HepG2 (cell line): ENCODE data around the gene BACE1-AS. TPM values are rescaled to one million over a fixed set of nuclear protein-coding genes. Genes with fewer than 3 reads are reported as not detected.

Experiments
- EZH2 ChIP-seq: conservative IDR thresholded peaks from 2 replicates; pipeline ENCODE4 v1.6.1; 2012; ENCODE audit warnings: mild to moderate bottlenecking, low read depth, low read length, moderate library complexity
- IRX3 ChIP-seq: sonication (generic); formaldehyde crosslinking; IDR thresholded peaks from 2 replicates; pipeline ENCODE4 v1.8.1; 2023; ENCODE audit warnings: mild to moderate bottlenecking, low read depth, missing genetic modification reagents, borderline replicate concordance
- ISL2 ChIP-seq: sonication (generic); formaldehyde crosslinking; IDR thresholded peaks from 2 replicates; pipeline ENCODE4 v1.5.0; 2020; ENCODE audit warnings: missing genetic modification reagents
- NR1H2 ChIP-seq: sonication (generic); formaldehyde crosslinking; IDR thresholded peaks from 2 replicates; pipeline ENCODE4 v1.8.1; 2022; ENCODE audit warnings: low read depth, missing genetic modification reagents, borderline replicate concordance
- RARA ChIP-seq: IDR thresholded peaks from 2 replicates; pipeline ENCODE4 v1.6.1; 2016; ENCODE audit warnings: missing genetic modification reagents, missing compliant biosample characterization
- TAF15 ChIP-seq: fragments of 200-400 bp; formaldehyde crosslinking; IDR thresholded peaks from one replicate; pipeline ENCODE4 v1.6.1; 2018; ENCODE audit warnings: mild to moderate bottlenecking, low read depth, low read length; ENCODE audit not compliant: poor library complexity, severe bottlenecking
- ZFX ChIP-seq: sonication (generic); formaldehyde crosslinking; IDR thresholded peaks from 2 replicates; pipeline ENCODE4 v1.4.0; 2020; ENCODE audit warnings: mild to moderate bottlenecking, low read depth, missing genetic modification reagents, moderate library complexity
- ZNF232 ChIP-seq: sonication (generic); formaldehyde crosslinking; IDR thresholded peaks from 2 replicates; pipeline ENCODE4 v1.4.0; 2020; ENCODE audit warnings: missing genetic modification reagents, borderline replicate concordance
- ZNF530 ChIP-seq: sonication (generic); formaldehyde crosslinking; IDR thresholded peaks from 2 replicates; pipeline ENCODE4 v1.5.0; 2020; ENCODE audit warnings: low read depth, mild to moderate bottlenecking, missing genetic modification reagents
- ZNF775 ChIP-seq: sonication (generic); formaldehyde crosslinking; IDR thresholded peaks from 2 replicates; pipeline ENCODE4 v1.4.0; 2020; ENCODE audit warnings: missing genetic modification reagents, mild to moderate bottlenecking, moderate library complexity, borderline replicate concordance
- ZNF776 ChIP-seq: sonication (generic); formaldehyde crosslinking; IDR thresholded peaks from 2 replicates; pipeline ENCODE4 v1.4.0; 2020; ENCODE audit warnings: mild to moderate bottlenecking, missing genetic modification reagents
- polyA plus RNA-seq, 8 experiments: library from polyadenylated mRNA; depleted of rRNA in 3 of 8; stranded (reverse) in 7 of 8; unstranded in 1 of 8; fragments of >200 nt; fragmentation: Illumina TruSeq in 4 of 8; extraction: Trizol in 4 of 8; gene quantifications; 2 replicates each; pipeline versions ENCODE4 v1.2.1 to v1.2.3, GENCODE V29; 2011 to 2016; ENCODE audit warnings: low read depth in 4 of 8, missing spikeins in 1 of 8, mixed read lengths in 1 of 8; ENCODE audit not compliant: insufficient read depth in 1 of 8
- total RNA-seq, 5 experiments: library from RNA; depleted of rRNA; stranded (reverse); fragments of >200 nt; fragmentation: Illumina TruSeq; extraction: Trizol; gene quantifications; 2 replicates each; pipeline ENCODE4 v1.2.3, GENCODE V29; 2016; ENCODE audit warnings: low read depth in 1 of 5
- TF ChIP-seq, protein P1 (sequence below): sonication (generic); formaldehyde crosslinking; IDR thresholded peaks from 2 replicates; pipeline ENCODE4 v1.4.0; 2020; ENCODE audit warnings: mild to moderate bottlenecking, missing genetic modification reagents
- TF ChIP-seq, protein P2 (sequence below): sonication (generic); formaldehyde crosslinking; IDR thresholded peaks from 2 replicates; pipeline ENCODE4 v1.9.0; 2022; ENCODE audit warnings: low read depth, missing genetic modification reagents
- TF ChIP-seq, protein P3 (sequence below): sonication (generic); formaldehyde crosslinking; conservative IDR thresholded peaks from 2 replicates; pipeline ENCODE4 v1.8.0; 2022; ENCODE audit warnings: missing genetic modification reagents
- TF ChIP-seq, protein P4 (sequence below): sonication (generic); formaldehyde crosslinking; IDR thresholded peaks from 2 replicates; pipeline ENCODE4 v1.4.0; 2020; ENCODE audit warnings: mild to moderate bottlenecking, missing genetic modification reagents

The BACE1-AS gene
- total and polyA plus RNA-seq, 2 of the 13 experiments (the other 11 are each of a cell fraction or from before 2014, with no cell fraction given), result 2.0 to 3.9 TPM

DNA sequence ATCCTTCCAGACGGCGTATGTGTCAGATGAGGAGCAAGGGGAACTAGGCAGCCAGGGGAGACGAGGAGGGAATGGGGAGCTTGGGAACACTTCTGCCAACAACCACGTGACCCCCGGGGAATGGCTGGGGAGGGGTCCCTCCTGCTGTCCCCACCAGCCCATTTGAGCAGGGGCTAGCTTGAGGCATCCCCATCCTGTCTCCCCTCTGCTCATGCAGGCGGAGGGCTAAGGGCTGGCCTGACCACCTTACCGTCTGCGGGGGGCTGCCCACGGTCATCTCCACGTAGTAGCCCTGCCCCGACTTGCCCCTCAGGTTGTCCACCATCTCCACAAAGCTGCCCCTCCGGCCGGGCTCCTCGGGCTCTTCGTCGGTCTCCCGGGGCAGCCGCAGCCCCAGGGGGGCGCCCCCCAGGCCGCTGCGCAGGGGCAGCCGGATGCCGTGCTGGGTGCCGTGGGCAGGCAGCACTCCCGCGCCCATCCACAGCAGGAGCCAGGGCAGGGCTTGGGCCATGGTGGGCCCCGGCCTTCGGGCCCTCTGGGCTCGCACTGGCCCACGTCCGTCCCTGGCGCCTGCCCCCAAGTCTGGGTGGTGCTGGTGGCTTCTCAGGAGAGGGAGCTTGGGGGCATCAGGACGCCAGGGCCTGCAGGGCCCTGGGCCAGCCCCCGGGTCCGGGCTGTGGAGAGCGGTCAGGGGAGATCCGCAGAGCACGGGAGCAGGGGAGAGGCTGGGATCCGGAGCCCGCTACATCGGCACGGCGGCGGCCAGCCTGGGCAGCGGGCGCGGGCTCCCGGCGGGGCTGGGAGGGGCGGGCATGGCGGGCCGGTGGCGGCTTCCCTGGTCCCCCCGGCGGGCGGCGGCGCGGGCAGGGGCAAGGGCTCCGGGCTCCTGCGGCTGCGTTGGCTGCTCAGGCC is 24.4 kb downstream of the BACE1-AS start (continued):
- TF ChIP-seq, protein P1, sequence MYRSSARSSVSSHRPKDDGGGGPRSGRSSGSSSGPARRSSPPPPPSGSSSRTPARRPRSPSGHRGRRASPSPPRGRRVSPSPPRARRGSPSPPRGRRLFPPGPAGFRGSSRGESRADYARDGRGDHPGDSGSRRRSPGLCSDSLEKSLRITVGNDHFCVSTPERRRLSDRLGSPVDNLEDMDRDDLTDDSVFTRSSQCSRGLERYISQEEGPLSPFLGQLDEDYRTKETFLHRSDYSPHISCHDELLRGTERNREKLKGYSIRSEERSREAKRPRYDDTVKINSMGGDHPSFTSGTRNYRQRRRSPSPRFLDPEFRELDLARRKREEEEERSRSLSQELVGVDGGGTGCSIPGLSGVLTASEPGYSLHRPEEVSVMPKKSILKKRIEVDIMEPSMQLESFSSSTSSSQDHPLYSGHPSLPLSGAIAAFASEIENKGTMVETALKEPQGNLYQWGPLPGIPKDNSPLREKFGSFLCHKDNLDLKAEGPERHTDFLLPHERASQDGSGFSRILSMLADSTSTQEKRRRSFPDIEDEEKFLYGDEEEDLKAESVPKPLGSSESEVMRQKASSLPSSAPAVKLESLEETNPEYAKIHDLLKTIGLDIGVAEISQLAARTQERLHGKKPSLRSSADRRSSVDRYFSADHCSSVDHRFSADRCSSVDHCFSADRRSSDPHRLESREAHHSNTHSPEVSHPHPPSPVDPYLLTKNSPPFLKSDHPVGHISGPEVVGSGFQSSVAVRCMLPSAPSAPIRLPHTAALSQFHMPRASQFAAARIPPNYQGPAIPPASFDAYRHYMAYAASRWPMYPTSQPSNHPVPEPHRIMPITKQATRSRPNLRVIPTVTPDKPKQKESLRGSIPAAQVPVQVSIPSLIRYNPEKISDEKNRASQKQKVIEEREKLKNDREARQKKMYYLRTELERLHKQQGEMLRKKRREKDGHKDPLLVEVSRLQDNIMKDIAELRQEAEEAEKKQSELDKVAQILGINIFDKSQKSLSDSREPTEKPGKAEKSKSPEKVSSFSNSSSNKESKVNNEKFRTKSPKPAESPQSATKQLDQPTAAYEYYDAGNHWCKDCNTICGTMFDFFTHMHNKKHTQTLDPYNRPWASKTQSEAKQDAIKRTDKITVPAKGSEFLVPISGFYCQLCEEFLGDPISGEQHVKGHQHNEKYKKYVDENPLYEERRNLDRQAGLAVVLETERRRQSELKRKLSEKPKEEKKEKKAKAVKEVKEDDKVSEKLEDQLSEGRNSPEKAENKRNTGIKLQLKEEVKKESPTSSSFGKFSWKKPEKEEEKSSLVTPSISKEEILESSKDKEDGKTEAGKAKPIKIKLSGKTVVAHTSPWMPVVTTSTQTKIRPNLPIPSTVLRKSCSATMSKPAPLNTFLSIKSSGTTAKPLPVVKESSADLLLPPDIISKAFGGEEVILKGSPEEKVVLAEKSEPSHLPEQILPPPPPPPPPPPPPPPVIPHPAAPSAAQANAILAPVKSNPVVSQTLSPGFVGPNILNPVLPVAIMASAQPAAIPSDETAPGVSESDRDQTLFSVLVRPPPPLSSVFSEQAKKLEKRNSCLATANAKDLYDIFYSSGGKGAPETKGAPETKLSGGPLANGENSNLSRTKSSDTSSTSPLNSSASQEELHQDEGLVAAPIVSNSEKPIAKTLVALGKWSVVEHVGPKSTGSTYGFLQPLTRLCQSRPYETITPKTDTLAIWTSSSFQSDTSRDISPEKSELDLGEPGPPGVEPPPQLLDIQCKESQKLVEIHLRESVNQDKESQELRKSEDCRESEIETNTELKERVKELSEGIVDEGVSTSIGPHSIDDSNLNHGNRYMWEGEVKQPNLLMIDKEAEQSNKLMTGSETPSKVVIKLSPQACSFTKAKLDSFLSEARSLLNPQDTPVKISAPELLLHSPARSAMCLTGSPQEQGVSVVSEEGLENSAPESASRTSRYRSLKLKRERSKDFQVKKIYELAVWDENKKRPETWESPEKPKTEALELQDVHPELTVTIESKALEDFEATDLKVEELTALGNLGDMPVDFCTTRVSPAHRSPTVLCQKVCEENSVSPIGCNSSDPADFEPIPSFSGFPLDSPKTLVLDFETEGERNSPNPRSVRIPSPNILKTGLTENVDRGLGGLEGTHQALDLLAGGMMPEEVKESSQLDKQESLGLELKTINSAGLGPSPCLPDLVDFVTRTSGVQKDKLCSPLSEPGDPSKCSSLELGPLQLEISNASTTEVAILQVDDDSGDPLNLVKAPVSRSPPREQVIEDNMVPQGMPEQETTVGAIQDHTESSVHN (CRISPR knock-in tag), result no peak
- TF ChIP-seq ZNF776 (0 out of 2 replicates have a peak, but pooled peaks have one; percentile 22), IRX3 (CRISPR knock-in tag) (0 out of 2 replicates have a peak, but pooled peaks have one; percentile 43), RARA (no peak), ISL2 (CRISPR knock-in tag) (no peak), ZNF775 (CRISPR knock-in tag) (no peak), ZNF232 (CRISPR knock-in tag) (no peak), ZFX (CRISPR knock-in tag) (no peak), NR1H2 (CRISPR knock-in tag) (0 out of 2 replicates have a peak, but pooled peaks have one; percentile 22), TAF15 (no peak), ZNF530 (CRISPR knock-in tag) (no peak), EZH2 (no peak)
- TF ChIP-seq, protein P2, sequence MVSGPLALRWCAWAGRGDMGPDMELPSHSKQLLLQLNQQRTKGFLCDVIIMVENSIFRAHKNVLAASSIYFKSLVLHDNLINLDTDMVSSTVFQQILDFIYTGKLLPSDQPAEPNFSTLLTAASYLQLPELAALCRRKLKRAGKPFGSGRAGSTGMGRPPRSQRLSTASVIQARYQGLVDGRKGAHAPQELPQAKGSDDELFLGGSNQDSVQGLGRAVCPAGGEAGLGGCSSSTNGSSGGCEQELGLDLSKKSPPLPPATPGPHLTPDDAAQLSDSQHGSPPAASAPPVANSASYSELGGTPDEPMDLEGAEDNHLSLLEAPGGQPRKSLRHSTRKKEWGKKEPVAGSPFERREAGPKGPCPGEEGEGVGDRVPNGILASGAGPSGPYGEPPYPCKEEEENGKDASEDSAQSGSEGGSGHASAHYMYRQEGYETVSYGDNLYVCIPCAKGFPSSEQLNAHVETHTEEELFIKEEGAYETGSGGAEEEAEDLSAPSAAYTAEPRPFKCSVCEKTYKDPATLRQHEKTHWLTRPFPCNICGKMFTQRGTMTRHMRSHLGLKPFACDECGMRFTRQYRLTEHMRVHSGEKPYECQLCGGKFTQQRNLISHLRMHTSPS (CRISPR knock-in tag), result no peak
- TF ChIP-seq, protein P3, sequence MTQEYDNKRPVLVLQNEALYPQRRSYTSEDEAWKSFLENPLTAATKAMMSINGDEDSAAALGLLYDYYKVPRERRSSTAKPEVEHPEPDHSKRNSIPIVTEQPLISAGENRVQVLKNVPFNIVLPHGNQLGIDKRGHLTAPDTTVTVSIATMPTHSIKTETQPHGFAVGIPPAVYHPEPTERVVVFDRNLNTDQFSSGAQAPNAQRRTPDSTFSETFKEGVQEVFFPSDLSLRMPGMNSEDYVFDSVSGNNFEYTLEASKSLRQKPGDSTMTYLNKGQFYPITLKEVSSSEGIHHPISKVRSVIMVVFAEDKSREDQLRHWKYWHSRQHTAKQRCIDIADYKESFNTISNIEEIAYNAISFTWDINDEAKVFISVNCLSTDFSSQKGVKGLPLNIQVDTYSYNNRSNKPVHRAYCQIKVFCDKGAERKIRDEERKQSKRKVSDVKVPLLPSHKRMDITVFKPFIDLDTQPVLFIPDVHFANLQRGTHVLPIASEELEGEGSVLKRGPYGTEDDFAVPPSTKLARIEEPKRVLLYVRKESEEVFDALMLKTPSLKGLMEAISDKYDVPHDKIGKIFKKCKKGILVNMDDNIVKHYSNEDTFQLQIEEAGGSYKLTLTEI (CRISPR knock-in tag), result no peak
- TF ChIP-seq, protein P4, sequence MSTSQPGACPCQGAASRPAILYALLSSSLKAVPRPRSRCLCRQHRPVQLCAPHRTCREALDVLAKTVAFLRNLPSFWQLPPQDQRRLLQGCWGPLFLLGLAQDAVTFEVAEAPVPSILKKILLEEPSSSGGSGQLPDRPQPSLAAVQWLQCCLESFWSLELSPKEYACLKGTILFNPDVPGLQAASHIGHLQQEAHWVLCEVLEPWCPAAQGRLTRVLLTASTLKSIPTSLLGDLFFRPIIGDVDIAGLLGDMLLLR (CRISPR knock-in tag), result no peak
